RWPE2 (cell line): ENCODE data around the gene MADD.

Experiments used
- ATAC-seq: fragments of 200-7000 bp; cut with Tn5 transposase; 3 replicates; pipeline ENCODE4 v1.9.1; 2021; ENCODE audit warnings: low read depth
- DNase-seq: peaks from one replicate; pipeline ENCODE4 v3.0.0-alpha.2; 2020; ENCODE audit warnings: low spot score
- H3K27ac ChIP-seq: fragments of 450-650 bp; 2 replicates; pipeline ENCODE4 v1.5.1; 2017; ENCODE audit warnings: mild to moderate bottlenecking; ENCODE audit not compliant: poor library complexity, severe bottlenecking
- H3K27me3 ChIP-seq: fragments of 250-450 bp; sonication (Bioruptor Pico); 2 replicates; pipeline ENCODE4 v1.5.1; 2021; ENCODE audit warnings: mild to moderate bottlenecking, moderate library complexity; ENCODE audit not compliant: insufficient read depth, poor library complexity, severe bottlenecking
- H3K36me3 ChIP-seq: fragments of 250-450 bp; sonication (Bioruptor Pico); 2 replicates; pipeline ENCODE4 v1.5.1; 2020; ENCODE audit warnings: low read depth, mild to moderate bottlenecking, moderate library complexity
- H3K4me1 ChIP-seq: fragments of 250-450 bp; sonication (Bioruptor Pico); 2 replicates; pipeline ENCODE4 v1.5.1; 2021; ENCODE audit warnings: mild to moderate bottlenecking, moderate library complexity; ENCODE audit not compliant: insufficient read depth, poor library complexity, severe bottlenecking
- H3K4me3 ChIP-seq: fragments of 250-450 bp; sonication (Bioruptor Pico); 2 replicates; pipeline ENCODE4 v1.5.1; 2021; ENCODE audit warnings: mild to moderate bottlenecking, moderate library complexity; ENCODE audit not compliant: severe bottlenecking
- H3K9me3 ChIP-seq: fragments of 250-450 bp; sonication (Bioruptor Pico); 2 replicates; pipeline ENCODE4 v1.5.1; 2021; ENCODE audit warnings: mild to moderate bottlenecking, moderate library complexity; ENCODE audit not compliant: severe bottlenecking
- CTCF ChIP-seq: fragments of 450-650 bp; IDR thresholded peaks from one replicate; pipeline ENCODE4 v1.5.1; 2017; ENCODE audit warnings: mild to moderate bottlenecking, moderate library complexity; ENCODE audit not compliant: poor library complexity, severe bottlenecking

MADD gene

DNA sequence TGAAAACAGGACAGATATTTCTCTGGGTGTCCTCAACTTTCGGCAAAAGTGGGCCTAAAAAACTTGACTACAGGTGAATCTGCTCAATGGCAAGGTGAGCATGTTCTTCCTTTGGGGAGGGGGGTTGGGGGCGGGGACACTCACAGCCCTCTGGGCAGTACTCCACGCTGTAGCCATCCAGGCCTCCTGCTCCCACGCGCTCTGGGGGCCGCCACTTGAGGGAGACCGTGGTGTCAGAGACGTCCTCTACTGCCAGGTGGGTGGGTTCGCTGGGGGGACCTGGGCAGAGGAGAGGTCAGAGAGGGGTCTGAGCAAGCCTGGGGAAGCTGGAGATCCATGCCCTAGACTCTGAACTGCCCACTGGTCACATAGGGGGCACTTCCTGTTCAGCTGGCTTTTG lies 65.8 kb downstream of the MADD start:
- no peaks in the 10 kb centered on the region for H3K27me3 ChIP-seq
- H3K27ac ChIP-seq = no peak overlapping the region
- no peaks in the 10 kb centered on the region for H3K36me3 ChIP-seq
- DNase-seq (no peak), ATAC-seq (no peak)
- H3K4me1 ChIP-seq = no peaks in the 10 kb centered on the region
- no peak overlapping the region for H3K4me3 ChIP-seq
- TF ChIP-seq CTCF = no peak
- H3K9me3 ChIP-seq = no peaks in the 10 kb centered on the region

DNA sequence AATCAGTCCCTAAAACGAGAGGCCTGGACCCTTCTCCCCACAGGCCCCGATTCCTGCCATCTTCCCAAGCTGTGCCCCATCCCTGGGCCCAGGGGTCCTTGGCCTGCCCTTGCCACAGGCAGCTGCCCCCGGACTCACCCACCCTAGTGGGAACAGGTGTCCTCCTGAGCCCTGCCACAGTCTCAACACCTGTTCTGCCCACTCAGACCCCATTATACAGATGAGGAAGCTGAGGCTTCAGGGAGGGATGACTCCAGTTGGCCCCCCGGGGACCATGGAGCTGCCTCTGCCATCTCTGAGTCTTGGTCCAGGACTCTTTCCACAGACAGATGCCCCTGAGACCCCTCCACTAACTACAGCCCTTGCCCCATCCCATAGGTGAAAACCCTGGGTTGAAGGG lies 66.7 kb downstream of the MADD start:
- ATAC-seq = no peak
- no peak for TF ChIP-seq CTCF
- no peak for DNase-seq

DNA sequence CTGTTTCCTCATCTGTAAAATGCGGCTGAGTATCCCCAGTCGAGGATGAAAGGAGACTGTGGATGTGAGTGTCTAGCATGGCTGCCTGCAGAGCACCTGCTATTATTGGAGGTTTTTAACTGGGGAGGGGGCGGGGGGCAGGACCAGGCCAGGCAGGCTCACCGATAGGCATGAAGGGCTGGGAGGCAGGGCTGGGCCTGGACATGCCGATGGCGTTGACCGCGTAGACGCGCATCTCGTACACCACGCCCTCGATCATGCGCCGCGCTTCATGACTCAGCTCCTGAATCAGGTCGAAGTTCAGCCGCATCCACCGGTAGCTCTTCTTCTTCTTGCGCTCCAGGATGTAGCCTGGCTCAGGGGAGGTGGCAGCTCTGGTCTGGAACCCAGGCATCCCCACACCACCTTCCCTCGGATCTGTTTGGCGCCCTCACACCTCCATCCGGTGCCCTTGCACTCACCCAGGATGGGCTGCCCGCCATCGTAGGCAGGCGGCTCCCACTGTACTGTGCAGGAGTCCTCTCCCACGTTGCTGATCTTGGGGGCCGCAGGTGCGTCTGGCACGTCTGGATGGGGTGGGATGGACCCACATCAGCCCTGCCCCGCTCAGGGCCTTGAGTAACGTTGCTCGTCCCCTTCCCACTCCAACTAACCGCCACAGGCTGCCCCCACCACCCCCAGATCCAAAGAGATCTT lies 67.4 kb downstream of the MADD start:
- no peaks in the 10 kb centered on the region for H3K27me3 ChIP-seq
- H3K4me1 ChIP-seq = no peaks in the 10 kb centered on the region
- no peak; the same call in 2 of the 3 replicates for ATAC-seq
- DNase-seq = no peak
- no peak overlapping the region for H3K4me3 ChIP-seq
- H3K36me3 ChIP-seq = no peaks in the 10 kb centered on the region
- H3K27ac ChIP-seq = no peak overlapping the region
- no peak for TF ChIP-seq CTCF
- H3K9me3 ChIP-seq = no peaks in the 10 kb centered on the region

More for the DNA sequence above, 66.7 kb downstream of the MADD start:
- H3K9me3 ChIP-seq = no peaks in the 10 kb centered on the region
- H3K4me3 ChIP-seq = no peak overlapping the region
- H3K27me3 ChIP-seq = no peaks in the 10 kb centered on the region
- no peaks in the 10 kb centered on the region for H3K36me3 ChIP-seq
- no peak overlapping the region for H3K27ac ChIP-seq
- no peaks in the 10 kb centered on the region for H3K4me1 ChIP-seq

DNA sequence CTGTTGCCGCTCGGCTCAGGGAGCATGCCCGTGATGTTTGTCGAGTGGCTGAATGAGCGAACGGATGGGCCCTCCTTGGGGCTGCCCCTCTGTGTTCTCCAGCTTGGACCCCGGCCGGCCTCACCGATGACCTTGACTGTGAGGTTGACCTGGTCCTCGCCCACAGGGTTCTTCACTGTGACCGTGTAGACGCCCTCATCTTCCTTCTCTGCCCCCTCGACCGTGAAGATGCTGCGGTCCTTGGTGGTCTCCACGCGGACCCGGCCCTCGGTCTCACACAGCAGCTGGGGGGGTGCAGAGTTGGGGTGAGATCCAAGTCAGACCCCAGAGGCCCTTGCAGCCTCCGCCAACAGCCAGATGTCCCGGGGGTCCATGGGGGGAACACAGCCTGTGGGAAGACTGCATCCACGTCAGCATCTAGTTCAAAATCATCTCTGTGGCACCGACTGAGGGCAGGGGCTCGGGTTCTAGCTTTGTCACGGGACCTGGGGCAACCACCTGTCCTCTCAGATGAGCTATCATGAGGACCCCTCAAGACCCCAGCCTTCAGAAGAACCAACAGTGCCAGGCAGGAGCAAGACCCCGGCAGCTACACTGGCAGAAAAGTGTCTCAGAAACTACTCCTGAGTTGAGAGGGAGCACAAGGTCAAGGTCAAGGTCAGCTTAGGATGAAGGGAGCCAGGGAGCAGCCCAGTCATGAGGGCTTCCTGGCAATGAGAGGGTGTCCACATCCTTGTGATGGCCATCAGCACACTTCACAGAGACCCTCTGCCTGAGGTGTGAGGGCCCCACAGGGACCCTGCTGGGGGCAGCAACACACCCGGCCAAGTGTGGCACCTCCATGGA lies 68.7 kb downstream of the MADD start:
- no peak for TF ChIP-seq CTCF

More for the DNA sequence above, 68.7 kb downstream of the MADD start:
- Histone ChIP-seq H3K27ac (no peak overlapping the region), H3K9me3 (no peaks in the 10 kb centered on the region), H3K4me1 (no peaks in the 10 kb centered on the region), H3K4me3 (no peak overlapping the region), H3K36me3 (no peaks in the 10 kb centered on the region), H3K27me3 (no peaks in the 10 kb centered on the region)
- no peak for ATAC-seq
- no peak for DNase-seq
